ENCODE data around the gene SPR.

The SPR gene

GRCh38 chr2:72908741-72909140 is 21.5 kb downstream of the SPR start:
- TF ChIP-seq CTCF (IDR thresholded peaks at IDR 0.05) (no peak), ZFX (IDR thresholded peaks at IDR 0.05; ENCODE audit: borderline replicate concordance) (no peak)

GRCh38 chr2:72911256-72911655 is 24.0 kb downstream of the SPR start:
- H3K27ac ChIP-seq: no peak overlapping the region
- TF ChIP-seq CTCF (IDR thresholded peaks at IDR 0.05): no peak
- TF ChIP-seq ZFX (IDR thresholded peaks at IDR 0.05; ENCODE audit: borderline replicate concordance): no peak

More at GRCh38 chr2:72908741-72909140, 21.5 kb downstream of the SPR start:
- no peak overlapping the region for H3K27ac ChIP-seq

- H3K27ac ChIP-seq: no peak overlapping the region
- TF ChIP-seq ZFX (IDR thresholded peaks at IDR 0.05; ENCODE audit: borderline replicate concordance) (no peak), CTCF (IDR thresholded peaks at IDR 0.05) (peak; percentile 14; the same call in 1 of the 2 replicates)
These were observed 26.4 kb downstream of the SPR start for GRCh38 chr2:72913486-72914205.

GRCh38 chr2:72914206-72914559 is 27.0 kb downstream of the SPR start:
- H3K27ac ChIP-seq: no peak overlapping the region
- TF ChIP-seq CTCF (IDR thresholded peaks at IDR 0.05) (no peak), ZFX (IDR thresholded peaks at IDR 0.05; ENCODE audit: borderline replicate concordance) (no peak)

- no peak overlapping the region for H3K27ac ChIP-seq
- TF ChIP-seq CTCF (IDR thresholded peaks at IDR 0.05) (no peak), ZFX (IDR thresholded peaks at IDR 0.05; ENCODE audit: borderline replicate concordance) (no peak)
These were observed 27.5 kb downstream of the SPR start for GRCh38 chr2:72914589-72915319.

- H3K27ac ChIP-seq: no peak overlapping the region
- TF ChIP-seq CTCF (IDR thresholded peaks at IDR 0.05): no peak
- TF ChIP-seq ZFX (IDR thresholded peaks at IDR 0.05; ENCODE audit: borderline replicate concordance): no peak
These were observed 28.2 kb downstream of the SPR start for GRCh38 chr2:72915320-72915906.

Measured in 22Rv1 (cell line).